Stimulated activated CD4-positive, alpha-beta T cell treated with anti-CD3 and anti-CD28 coated beads, Interleukin-4, amount 100 ng/mL, for 24 hours (primary cell): ENCODE results near the gene ANO1.
A peak's percentile ranks its signal among the peaks of the same experiment; 100 is the strongest.

ENCODE experiments used
- DNase-seq: peaks from one replicate; pipeline ENCODE4 v3.0.0-alpha.2; 2020

The ANO1 gene

DNA sequence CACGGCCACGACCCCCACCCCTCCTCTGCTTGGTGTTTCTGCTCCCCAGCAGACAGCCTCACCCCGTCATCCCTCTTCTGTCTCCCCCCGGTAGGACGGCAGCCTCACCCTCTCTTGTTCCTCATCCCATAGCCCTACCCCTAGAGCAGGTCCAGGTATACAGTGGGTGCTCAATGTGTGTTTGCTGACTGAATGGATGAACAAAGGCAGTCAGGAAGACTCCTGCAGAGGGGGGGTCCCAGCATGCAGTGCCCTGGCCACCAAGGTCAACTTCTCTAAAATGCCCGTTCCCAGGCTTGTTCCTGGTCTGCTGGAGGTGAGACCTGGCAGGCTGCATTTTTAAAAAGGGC lies 90.3 kb downstream of the ANO1 start:
- no peak for DNase-seq

DNA sequence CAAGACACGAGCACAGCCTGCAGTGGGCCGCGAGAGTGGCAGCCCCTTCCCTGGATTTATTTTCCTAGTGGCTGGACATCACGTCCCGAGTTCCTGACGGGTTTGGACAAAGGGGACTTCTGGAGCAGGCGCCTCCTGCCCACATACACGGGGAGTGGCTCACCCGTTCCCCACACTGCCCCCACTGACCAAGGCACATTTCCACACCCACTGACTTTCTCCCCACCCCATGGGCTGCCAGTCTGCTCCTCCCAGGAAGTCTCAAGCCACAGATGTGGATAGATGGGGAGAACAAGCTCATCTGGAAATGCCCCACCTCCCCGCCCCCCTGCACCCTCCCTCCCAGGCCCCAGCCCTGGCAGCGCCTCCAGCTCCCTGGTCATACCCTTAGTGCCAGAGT lies 91.0 kb downstream of the ANO1 start:
- no peak for DNase-seq

DNA sequence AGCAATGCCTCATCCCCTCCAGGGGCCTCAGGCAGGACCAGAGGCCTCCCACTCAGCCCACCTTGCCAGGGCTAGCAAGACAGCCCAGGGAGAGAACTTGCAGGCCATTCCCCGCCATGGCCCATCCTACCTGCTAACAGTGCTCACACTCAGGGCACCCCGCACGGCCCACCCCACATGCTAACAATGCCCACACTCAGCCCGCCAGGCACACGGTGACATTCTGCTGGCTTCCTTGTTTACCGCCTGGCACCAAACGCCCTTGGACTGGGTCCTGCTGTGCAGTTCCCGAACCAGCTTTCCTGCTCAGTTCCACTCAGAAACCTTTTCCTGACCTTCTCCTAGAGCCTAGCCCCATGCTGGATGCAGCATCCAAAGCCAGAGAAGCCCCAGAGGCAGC lies 91.5 kb downstream of the ANO1 start:
- no peak for DNase-seq

DNA sequence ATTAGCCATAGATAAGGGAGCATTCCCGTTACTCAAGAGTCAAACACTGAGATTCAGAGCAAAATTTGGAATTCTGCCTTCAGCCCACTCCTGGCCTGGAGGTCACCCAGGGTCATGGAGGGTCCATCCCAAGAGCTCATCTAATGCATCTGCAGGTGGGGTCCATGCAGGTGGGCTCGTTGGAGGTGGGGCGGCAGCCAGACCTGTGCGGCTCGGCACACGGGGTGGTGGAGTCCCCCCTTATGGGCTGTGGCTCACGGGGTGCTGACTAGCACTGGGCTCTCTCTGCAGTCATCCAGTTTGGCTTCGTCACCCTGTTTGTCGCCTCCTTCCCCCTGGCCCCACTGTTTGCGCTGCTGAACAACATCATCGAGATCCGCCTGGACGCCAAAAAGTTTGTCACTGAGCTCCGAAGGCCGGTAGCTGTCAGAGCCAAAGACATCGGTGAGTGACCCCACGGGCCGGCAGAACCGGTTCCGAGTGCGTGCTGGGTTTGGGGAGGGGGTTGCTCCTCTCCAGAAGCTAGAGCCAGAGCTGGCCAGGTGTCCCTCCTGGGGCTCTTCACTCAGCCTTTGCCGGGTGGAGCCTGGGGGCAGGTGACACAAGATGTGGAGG lies 92.6 kb downstream of the ANO1 start:
- DNase-seq: no peak

DNA sequence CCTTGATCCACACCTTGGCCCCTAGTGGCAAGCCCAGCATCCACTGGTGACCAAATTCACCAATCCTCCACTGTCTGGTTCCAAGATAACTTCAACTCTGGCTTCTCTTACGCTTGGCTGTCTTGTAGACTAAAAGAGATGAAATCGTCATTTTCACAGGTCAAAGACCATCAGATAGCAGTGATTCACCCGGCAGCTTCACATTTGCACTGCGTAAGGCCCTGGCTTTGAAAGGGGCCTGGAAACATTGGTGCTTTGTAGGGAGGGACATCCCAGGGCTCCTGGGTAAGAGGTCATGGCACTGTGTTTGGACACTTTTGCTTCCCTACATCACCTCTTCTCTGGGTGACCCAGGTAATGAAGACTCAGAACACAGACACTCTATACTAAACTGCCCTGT lies 94.9 kb downstream of the ANO1 start:
- no peak for DNase-seq

DNA sequence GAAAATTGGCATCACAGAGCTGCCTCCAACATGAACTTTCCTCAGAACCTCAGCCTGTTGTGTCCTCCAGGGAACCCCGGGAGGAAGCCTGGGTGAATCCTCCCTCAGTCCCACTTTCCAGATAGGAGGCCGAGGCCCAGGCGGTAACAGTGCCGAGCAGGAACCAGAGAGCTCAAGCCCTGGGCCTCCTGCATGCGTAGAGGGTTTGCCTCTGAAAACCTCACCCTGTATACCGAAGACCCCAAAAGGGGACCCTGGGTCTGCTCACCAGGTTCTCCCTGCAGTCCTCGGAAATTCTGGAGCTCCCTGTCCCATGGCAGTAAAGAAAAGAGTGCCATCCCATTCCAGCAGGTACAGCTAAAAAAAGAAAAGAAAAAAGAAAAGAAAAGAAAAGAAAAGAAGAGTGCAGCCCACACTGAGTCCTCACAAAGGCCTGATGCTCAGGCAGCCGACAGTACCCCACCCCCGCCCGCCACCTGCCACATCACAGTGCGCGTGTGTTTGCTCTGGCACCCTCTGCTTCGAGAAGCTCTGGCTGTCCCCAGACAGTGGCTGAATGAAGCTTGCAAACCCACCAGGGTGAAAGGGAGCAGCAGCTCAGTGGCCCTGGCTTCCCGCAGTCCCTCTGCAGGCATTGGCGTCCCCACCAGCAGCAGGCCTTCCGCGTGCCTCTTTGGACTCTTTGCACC lies 96.6 kb downstream of the ANO1 start:
- no peak for DNase-seq

DNA sequence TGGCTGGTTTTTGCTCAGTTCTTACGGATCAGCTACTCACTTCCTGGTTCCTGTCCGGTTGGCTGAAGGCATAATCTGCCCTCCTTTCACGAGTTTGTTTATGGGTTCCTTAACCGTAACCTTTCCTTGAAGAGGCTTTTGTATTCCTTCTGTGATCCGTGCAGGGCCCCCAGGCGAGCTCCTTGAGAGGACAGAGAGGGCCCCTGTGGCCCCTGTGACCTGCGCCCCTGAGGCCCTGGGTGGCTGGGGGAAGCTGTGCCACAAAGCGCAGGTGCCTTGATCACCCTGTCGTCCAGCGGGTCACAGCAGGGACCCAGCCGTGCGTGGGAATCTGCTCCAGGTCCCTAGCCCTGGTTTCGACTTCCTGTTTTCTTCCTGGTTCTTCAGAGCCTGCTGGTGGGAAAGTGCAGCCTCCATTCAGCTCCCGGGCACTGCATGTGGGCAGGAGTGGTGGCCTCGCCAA lies 97.2 kb downstream of the ANO1 start:
- DNase-seq: no peak

DNA sequence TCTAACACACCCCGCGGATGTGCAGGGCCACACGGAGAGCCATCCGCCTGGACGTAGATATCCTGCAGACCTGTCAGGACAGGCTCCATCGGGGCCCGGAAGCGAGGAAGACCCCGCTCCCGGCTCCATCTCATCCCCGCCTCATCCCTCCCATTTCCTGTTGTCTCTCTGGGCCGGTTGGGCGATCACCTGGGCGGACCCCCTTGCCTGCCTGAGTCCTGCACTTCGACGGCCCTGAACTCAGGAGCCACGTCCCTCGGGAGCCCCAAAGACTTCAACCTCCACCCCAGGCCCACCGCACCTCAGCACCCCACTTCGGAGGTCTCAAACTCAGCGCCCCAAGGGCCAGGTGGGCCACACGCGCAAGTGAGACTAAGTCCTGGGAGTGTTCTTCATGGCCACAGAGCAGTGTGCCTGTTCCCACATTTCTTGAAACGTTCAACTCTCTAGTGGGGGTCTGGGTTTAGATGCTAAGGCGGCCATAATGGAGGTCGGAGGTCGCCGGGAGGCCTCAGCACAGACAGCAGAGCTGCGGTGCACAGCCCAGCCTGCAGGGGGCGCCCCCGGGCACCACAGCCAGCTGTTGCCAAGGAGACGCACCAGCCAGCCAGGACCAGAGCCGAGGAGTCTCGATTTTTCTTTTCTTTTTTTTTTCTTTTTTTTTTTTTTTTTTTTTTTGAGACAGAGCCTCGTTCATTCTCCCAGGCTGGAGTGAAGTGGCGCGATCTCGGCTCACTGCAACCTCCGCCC lies 99.0 kb downstream of the ANO1 start:
- DNase-seq: peak; percentile 48

DNA sequence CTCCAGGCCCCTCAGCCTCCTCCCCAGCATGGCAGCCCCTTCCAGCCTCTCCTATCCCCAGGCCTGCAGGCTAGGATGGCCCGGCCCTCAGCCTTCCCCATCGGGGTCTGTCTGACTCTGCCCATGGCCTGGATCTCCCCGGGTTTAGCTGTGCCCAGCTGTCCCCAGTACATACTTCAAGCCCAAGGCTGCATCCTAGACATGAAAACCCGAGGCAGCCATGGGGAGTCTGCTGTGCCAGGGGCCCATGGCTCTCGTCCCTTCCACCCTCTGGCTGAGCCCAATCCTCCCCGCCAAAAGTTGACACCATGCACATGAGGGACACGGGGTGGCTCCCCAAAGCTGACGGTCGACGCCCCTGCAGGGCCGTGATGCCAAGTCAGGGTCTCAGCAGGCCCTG lies 102.8 kb downstream of the ANO1 start:
- no peak for DNase-seq

DNA sequence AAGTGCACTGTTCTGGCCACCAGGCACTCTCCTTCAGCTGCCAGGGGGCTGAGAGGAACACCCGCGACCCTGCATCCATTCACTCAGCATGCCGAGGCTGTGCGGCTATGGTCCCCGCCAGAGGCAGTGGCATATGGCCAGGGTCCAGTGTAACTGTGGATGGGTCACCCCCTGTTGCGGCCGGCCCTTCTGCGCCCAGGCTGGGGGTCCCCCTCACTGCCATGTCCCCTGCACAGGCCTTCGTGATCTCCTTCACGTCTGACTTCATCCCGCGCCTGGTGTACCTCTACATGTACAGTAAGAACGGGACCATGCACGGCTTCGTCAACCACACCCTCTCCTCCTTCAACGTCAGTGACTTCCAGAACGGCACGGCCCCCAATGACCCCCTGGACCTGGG lies 104.1 kb downstream of the ANO1 start:
- DNase-seq: no peak

DNA sequence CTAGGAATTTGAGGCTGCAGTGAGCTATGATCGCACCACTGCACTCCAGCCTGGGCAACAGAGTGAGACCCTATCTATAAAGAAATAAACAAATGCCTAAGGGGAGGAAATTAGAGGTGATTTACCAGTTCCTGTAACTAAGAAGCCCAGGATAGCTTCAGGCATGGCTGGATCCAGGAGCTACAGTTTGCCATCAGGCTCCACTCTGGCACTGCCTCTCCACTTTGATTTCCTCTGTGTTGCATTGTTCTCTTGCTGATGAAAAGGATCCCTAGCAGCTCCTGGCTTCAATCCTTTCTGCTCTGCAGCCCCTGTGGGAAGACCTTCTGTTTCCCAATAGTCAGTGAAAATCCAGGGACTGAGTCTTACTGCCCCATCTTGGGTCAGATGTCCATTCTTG lies 104.9 kb downstream of the ANO1 start:
- no peak for DNase-seq

DNA sequence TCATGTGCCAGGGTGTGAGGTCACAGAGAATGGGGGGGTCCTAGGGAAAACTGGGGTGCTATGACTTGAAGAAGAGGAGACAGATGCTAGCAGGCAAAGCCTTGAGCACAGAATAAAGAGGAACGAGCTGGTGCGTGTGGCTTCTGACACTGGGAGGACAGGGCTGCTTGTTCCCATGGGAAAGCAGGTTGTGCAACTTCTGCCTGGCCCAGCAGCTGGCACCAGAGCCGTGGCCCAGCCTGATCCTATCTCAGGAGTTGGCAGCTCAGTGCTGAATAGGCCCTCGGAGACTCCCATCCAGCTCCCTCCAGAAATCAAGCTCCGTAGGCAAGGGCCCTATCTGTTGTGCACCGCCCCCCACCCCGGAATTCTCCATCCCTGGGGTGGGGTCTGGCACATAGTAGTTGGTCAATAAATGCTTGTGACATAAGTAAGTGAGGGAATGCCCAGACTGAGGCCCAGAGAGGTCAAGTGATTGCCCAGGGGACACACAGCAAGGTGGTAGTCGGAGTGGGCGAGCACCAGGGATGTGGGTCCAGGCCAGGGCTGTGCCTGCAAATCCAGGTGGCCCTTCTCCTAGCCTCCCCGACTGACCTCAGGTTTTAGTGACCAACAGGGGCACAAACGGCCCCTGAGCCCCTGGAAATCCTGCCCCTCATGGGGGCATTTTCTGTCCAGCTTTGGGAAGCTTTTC lies 105.5 kb downstream of the ANO1 start:
- no peak for DNase-seq

DNA sequence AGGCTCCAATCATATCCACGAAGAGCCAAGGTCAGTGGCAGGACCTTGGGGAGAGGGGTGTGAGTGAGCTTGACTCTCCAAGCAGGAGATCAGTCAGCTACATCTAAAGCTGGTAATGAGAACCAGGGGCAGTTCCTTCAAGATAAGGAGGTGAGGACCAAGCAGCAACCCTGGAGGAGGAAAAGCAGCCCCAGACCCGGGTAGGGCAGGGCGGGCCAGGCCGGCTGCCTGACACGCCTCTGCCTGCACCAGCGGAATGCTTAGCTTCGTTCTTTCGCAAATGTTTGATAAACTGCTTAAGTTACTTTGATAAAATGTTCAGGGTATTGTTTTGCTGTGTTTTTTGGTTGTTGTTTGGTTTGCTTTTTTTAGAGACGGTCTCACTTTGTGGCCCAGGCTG lies 106.3 kb downstream of the ANO1 start:
- DNase-seq: no peak

DNA sequence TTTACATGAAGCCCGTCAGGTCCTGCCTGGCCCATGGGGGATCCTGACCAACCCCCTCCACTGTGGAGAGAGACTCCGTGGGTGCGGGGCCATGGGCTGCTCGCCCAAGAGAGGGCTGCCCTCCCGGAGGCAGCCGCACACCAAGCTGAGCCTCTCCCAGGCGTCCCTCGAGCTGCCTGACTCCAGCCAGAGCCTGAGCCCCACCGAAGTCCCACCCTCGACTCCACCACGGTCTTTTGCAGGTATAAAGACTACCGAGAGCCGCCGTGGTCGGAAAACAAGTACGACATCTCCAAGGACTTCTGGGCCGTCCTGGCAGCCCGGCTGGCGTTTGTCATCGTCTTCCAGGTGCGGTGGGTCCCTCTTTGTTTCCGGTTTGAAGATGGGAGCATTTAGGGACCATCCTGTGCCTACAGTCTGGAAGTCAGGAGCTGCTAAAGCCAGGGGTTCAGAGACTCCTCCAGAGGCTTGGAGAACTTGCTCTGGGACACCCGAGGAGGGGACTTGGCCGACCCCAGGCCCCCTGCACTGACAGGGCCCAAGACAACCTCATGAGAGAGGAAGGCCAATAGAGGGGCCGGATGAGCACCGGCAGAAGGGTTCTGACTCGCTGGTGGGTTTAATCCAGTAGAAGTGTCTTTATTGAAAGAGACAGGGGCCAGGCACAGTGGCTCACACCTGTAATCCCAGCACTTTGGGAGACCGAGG lies 107.4 kb downstream of the ANO1 start:
- no peak for DNase-seq

DNA sequence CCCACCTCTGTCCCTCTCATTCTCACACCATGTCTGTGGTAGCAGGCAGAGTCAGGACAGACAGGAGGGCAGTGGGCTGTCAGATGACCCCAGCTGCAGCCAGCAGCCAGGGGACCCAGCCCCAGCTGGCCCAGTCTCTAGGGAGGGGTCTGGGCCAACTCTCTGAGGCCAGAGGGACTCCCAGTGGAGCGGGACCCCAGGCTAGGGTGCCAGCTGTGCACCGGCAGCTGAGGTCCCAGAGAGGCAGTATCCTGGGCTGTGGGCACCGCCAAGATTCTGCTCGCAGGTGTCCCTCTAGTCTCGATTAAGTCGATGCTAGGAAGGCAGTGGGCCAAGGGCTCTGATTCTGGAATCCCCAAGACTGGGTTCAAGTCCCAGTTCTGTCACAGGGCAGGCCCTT lies 108.3 kb downstream of the ANO1 start:
- no peak for DNase-seq

DNA sequence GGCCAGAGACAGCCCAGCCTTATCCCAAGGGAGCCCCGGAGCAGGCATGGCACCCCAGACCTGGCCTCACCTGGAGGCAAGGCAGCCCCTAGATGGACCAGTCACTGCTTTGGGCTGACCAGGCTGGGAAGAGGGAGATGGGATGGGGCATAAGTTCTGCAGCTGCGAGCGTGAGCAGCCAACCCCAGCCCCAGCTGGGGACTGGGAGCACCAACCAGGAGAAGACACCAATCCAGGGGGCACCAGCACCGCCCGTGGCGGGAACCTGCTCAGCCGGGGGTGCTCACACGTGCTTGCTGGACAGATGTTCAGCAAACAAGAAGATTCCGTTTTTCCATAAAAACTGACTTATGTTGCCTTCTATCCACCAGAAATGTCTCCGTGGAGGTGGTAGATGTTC lies 108.8 kb downstream of the ANO1 start:
- no peak for DNase-seq

DNA sequence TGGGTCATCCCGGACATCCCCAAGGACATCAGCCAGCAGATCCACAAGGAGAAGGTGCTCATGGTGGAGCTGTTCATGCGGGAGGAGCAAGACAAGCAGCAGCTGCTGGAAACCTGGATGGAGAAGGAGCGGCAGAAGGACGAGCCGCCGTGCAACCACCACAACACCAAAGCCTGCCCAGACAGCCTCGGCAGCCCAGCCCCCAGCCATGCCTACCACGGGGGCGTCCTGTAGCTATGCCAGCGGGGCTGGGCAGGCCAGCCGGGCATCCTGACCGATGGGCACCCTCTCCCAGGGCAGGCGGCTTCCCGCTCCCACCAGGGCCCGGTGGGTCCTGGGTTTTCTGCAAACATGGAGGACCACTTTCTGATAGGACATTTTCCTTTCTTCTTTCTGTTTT lies 109.7 kb downstream of the ANO1 start:
- no peak for DNase-seq

DNA sequence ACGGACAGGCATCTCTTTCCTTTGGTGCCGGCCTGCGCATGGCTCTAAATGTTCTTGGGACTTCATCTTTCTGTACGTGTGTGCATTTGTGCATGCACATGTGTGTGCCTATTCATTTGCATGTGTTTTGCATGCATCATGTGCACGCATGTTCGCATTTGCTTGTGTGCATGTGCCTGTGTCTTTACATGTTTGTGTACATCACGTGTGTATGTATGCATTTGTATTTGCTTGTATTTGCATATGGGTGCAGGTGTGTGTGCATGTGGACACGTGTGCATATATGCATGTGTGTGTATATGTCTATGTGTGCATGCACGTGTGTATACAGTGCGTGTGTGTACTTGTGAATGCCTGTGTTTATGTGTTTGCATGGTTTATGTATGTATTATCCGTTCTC lies 111.5 kb downstream of the ANO1 start:
- no peak for DNase-seq

DNA sequence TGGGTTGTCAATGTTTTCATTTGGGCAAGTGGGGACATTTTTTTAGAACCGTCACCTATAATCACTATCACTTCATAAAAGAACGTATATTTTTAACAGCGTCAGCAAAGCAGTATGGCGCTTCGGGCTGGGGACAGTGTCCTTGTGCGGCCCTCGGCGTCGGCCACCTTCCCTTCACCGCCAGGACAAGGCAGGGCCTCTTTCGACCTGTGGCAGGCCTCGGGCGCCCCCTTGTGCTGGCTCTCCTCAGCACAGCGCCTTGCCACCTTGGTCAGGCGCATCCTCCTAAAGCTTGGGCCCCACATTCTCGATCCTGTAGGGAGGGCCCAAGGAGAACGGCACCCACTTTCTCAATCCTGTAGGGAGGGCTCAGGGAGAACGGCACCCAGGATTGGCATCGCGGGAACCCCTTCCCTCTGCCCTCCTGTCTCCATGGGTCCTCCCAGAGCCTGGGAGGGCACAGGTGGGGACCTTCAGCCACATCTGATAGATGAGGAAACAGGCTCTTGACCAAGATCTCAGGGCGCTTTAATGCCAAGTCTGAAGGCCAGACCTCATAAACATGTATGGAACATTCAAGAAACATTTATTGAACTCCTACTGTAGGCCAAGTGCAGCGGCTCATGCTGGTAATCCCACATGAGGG lies 113.5 kb downstream of the ANO1 start:
- peak; percentile 54 for DNase-seq

DNA sequence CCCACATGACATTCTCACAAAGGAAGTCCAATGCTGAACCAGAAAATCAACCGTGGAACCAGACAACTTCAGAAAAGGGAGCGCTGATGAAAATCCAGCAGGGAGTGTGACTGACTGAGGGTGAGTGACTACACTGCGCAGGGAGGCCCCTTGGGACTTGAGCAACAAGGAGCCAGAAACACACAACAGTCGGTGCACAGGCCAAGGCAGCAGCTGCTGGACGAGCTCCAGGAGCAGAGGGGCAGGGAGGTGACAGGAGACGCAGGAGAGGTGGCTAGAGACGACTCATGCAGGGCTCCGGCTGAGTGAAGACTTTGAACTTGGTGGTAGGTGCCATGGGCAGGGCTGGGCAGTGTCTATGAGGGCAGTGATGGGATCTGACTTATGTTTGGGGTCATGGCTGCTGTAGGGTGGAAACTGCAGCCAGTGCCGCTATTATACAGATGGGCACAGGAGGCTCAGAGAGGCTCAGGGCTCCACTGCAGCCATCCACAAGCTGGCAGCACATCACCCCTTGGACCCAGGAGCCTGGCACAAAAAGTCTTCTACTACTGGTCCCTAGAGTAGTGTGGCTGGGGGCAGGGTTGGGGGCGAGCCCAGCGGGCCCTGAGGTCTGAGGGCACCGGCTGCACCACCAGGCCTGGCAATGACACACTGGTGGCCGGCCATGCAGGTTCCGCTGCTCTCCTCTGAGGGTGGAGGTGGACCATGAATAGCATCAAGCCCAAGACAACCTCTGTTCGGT lies 114.7 kb downstream of the ANO1 start:
- DNase-seq: no peak

DNA sequence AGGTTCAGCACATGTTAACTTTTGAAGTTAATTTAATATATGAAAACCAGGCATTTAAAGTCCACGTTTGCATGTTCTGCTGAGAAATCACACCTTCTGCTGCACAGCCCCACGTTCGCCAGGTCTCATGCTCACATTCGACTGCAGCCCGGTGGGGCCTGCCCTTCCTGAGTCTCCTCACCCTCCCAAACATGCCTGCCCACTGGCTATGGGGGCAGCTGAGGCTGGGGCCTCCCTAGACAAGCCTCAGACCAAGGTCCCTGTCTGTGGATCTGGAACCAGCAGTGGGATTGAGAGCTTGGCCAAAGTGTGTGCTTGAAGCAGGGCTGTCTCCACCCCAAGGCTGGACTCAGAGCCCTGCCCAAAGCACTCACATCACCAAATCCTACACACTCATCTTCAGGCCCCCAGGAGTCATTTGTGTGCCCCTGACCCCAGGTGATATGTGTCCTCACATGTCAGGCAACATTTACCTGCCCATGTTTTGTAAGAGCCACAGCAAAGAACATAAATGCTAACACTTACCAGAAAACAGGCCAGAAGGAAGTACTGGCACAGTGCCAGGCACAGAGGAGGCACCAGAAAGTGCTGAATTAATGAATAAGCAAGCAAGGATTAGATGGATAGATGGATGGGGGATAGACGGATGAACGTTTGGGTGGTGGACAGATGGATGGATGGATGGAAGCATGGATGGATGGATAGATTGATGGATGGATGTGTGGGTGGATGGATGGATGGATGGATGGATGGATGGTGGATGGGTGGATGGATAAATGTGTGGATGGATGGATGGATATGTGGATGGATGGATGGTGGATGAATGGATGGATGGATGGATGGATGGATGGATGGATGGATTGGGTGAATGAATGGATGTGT lies 115.5 kb downstream of the ANO1 start:
- DNase-seq: no peak
